SH-SY5Y (cell line): ENCODE measurements around the gene ANTXR1.

Experiments
- GATA2 ChIP-seq: IDR thresholded peaks from 2 replicates; pipeline ENCODE4 v1.6.1; 2011; ENCODE audit warnings: mild to moderate bottlenecking, low read depth, low read length
- GATA3 ChIP-seq: IDR thresholded peaks from 2 replicates; pipeline ENCODE4 v1.6.1; 2011; ENCODE audit warnings: low read depth, mild to moderate bottlenecking, low read length, moderate library complexity

DNA sequence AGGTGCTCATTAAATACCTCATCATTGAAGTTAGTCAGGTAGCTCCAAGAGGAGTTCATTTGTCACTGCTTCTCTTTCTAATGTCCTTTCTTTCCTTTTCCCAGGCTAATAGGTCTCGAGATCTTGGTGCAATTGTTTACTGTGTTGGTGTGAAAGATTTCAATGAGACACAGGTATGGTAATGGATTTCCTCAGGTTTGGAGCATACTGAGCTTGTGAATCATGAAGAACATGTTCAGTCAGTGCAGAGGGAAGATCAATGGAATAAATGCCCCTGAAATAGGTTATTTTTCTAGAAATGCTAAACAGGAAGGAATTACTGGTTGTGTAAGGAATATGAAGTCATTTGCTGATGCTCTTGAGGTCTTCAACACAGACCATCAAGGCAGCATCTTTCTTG, 62.5 kb downstream of the ANTXR1 start:
- TF ChIP-seq GATA2 (no peak), GATA3 (no peak)
